NCI-H82 treated with DMSO at 0.1 percent for 48 hours (cell line): ENCODE measurements around the gene PDE6D.

Source experiments
- DNase-seq: peaks from one replicate; lab custom pipeline; 2025; ENCODE audit not compliant: unreplicated experiment; lab: John Stamatoyannopoulos, UW

The PDE6D gene

DNA sequence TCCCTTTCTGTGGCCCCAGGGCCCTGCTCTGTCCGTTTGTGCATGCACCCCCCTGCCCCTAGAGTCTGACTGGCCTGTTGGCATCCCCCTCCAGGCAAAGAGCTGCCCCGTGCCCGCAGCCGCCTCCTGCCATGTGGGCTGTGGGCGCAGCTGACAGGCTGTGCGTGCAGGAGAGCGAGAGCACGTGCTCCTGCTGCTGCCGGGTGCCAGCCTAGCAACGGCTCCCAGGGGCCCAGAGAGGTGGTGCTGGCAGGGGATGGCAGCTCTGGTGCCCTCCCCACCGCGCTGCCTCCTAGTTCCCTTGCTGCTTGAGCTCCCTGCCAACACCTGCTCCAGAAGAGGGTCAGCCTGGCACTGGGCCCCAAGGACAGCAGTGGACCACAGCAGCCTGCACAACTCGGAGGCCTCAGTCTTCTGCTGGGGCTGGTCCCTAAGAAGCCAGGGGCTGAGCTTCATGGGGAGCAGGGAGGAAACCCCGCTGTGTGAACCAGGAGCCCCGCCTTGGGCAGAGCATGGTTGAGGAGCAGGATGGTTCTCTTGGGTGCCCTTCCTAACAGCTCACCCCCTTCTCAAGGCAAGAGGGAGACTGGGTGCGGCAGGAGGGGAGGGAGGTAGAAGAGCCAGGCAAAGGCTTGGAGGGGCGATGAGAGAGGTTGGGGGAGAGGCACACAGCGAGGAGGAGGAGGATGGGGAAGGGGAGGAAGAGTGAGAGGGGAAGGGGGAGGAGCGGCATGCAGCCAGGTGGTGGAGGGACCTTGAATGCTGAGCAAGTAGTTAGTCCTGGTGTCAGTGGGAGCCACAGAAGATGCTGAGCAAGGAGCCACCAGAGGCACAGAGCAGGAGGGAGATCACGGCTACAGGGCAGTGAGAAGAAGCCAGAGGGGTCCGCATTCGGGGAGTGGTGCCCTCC is 96.5 kb downstream of the PDE6D start:
- no peak for DNase-seq

DNA sequence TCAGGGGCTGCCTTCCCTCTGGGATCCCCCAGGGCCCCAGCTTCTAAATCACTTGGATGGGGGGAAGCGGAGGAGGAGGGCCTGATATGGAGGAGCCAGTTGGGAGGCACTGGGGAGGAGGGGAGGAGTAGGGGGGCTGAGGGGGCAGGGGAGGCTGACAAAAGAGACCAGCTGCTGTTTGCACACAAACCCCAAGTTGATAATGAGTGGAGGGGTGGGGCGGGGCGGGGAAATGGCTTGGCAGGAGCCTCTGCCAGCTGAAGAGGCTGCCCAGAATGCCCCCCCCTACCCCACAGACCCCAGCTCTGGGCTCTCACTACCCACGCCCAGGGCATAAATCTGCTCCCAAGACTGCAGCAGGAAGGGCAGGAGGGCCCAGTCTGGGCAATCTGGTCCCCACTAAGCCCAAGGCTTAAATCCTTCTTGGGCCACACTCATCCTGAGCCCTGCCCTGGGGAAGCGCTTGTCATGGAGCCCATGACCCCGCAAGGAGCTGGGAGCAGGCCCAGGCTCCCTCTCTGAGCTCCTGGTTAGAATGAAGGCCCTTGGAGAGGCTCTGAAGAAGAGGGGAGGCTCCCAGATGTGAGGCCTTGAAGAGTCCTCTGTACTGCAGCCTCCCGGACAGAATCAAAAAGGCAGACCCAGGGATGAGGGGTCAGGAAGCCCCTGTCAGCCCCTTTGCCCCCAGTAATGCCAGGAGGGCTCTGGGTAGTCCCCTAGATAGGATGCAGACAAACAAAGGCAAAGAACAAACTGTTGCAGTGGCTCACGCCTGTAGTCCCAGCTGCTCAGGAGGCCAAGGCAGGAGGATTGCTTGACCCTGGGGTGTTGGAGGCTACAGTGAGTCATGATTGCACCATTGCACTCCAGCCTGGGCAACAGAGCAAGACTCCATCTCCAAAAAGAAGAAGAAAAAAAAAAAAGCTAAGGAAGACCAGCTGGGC is 97.5 kb downstream of the PDE6D start:
- DNase-seq: peak; percentile 30

DNA sequence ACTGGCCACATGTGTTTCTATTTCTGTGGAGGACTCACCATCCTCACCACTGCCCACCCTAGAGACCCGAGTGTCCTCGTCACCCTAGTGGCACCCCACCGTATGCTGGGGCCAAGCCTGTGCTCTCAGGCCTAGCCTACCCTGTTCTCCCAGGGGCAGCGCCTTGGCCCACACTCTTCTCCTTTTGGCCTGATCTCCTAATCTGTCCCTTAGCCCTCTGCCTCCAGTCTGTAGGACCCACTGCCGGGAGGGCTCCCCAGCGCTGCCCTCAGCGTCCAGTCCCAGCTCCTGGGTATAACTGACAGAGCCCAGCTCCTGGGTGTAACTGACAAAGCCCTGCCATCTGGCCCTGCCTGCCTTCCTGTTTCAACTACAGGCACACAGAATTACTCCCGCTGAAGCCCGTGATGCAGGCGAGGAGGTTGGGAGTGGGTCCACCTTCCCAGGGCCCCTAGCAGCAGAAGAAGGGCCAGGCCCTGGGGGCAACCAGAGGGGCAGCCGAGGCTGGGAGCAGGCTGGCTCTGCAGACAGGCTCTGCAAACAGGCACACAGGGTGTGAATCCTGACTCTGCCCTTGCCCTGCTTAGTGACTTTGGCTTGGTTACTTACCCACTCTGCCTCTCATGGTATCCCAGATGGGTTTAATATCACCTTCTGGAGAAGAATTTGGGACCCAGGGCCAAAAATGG is 98.3 kb downstream of the PDE6D start:
- peak; percentile 19 for DNase-seq
